K562 (cell line): ENCODE results near the gene MRNIP. TPM values are rescaled to one million over a fixed set of nuclear protein-coding genes. Genes with fewer than 3 reads are reported as not detected.

Experiments
- ATAC-seq: fragments of 200-7000 bp; cut with Tn5 transposase; 3 replicates; pipeline ENCODE4 v1.9.1; 2020; ENCODE audit warnings: moderate library complexity
- BruUV-seq: library from RNA; stranded (reverse); fragments of 400-500 nt; replicated peaks from 2 replicates; lab custom pipeline; 2021; lab: Mats Ljungman, UMichigan
- CTCF ChIA-PET: fragments of 300-600 bp; formaldehyde crosslinking; extraction: SDS; loops from one replicate; lab custom pipeline; 2021; ENCODE audit warnings: low intra/inter-chr PET ratio; lab: Yijun Ruan, JAX
- POLR2A ChIA-PET: fragments of 300-600, 350-650 bp; sonication (Branson Sonifier 250); formaldehyde crosslinking; extraction: SDS; loops from one replicate; lab custom pipeline; 2021; ENCODE audit warnings: antibody characterized with exemption, inconsistent platforms; lab: Yijun Ruan, JAX
- DNase-seq, 4 experiments: peaks; one replicate each; pipeline versions ENCODE4 v3.0.0 to v3.0.0-alpha.2; 2011 to 2018; ENCODE audit warnings: low spot score in 3 of 4, mixed read lengths in 3 of 4; ENCODE audit errors: extremely low read depth in 1 of 4
- FAIRE-seq: peaks from 2 replicates; lab custom pipeline; 2011; peaks lifted over from hg19 to GRCh38; lab: Jason Lieb, UNC
- H2AFZ ChIP-seq: 2 replicates; pipeline ENCODE4 v1.6.0; 2011; ENCODE audit warnings: low read depth, low read length, control low read depth, inconsistent platforms
- H3K27ac ChIP-seq: fragments of 200-600 bp; 3 replicates; pipeline ENCODE4 v1.8.0; 2011; ENCODE audit warnings: low read depth, mild to moderate bottlenecking, control low read depth, inconsistent platforms, low read length, moderate library complexity, mixed read lengths; ENCODE audit errors: extremely low read depth
- H3K27me3 ChIP-seq, 2 experiments: fragments of 300-600 bp in 1 of 2; 2 replicates in 1 of 2; 3 replicates in 1 of 2; pipeline versions ENCODE4 v1.6.0 to v1.8.0; 2011; ENCODE audit warnings: inconsistent platforms in 2 of 2, low read length in 2 of 2, mild to moderate bottlenecking in 1 of 2, mixed read lengths in 1 of 2, moderate library complexity in 1 of 2; ENCODE audit not compliant: control insufficient read depth in 2 of 2, insufficient read depth in 2 of 2
- H3K36me3 ChIP-seq: fragments of 300-600 bp; 3 replicates; pipeline ENCODE4 v1.8.0; 2011; ENCODE audit warnings: mild to moderate bottlenecking, low read length, inconsistent platforms; ENCODE audit not compliant: control insufficient read depth, insufficient read depth
- H3K4me1 ChIP-seq, 2 experiments: fragments of 200-600 bp in 1 of 2; replicated peaks in 1 of 2; 2 replicates in 1 of 2; 3 replicates in 1 of 2; pipeline versions ENCODE4 v1.5.1 to v1.8.0; 2011; ENCODE audit warnings: inconsistent platforms in 2 of 2, low read length in 2 of 2, mild to moderate bottlenecking in 1 of 2, mixed read lengths in 1 of 2, moderate library complexity in 1 of 2; ENCODE audit not compliant: control insufficient read depth in 2 of 2, insufficient read depth in 2 of 2
- H3K4me2 ChIP-seq: 2 replicates; pipeline ENCODE4 v1.6.1; 2011; ENCODE audit warnings: low read length, control low read depth, inconsistent platforms, mixed read lengths; ENCODE audit not compliant: insufficient read depth
- H3K4me3 ChIP-seq: fragments of 200-600 bp; sonication (generic), shearing (Covaris generic); 2 replicates; pipeline ENCODE4 v1.5.1; 2016; ENCODE audit warnings: control low read depth, inconsistent platforms
- H3K79me2 ChIP-seq: fragments of 200-600 bp; 3 replicates; pipeline ENCODE4 v1.8.0; 2011; ENCODE audit warnings: low read length, inconsistent platforms; ENCODE audit not compliant: control insufficient read depth, insufficient read depth
- H3K9ac ChIP-seq, 2 experiments: 2 replicates each; pipeline versions ENCODE4 v1.6.0 to v1.6.1; 2011; ENCODE audit warnings: low read depth in 2 of 2, low read length in 2 of 2, control low read depth in 1 of 2, inconsistent platforms in 1 of 2, mild to moderate bottlenecking in 1 of 2, mixed read lengths in 1 of 2; ENCODE audit not compliant: insufficient read depth in 1 of 2
- H3K9me1 ChIP-seq: one replicate; pipeline ENCODE4 v1.6.0; 2011; ENCODE audit warnings: inconsistent platforms, mild to moderate bottlenecking, low read length, moderate library complexity; ENCODE audit not compliant: control insufficient read depth, insufficient read depth
- H3K9me3 ChIP-seq: replicated peaks from 2 replicates; pipeline ENCODE4 v1.5.1; 2011; ENCODE audit warnings: low read depth, low read length, inconsistent platforms; ENCODE audit not compliant: control insufficient read depth, insufficient read depth
- H4K20me1 ChIP-seq: replicated peaks from 2 replicates; pipeline ENCODE4 v1.6.1; 2011; ENCODE audit warnings: low read length, inconsistent platforms, mixed read lengths; ENCODE audit not compliant: control insufficient read depth, insufficient read depth
- CBFA2T3 ChIP-seq: fragments of 450-650 bp; IDR thresholded peaks from 2 replicates; pipeline ENCODE4 v1.6.1; 2017
- PPARD ChIP-seq: fragments of 250-450 bp; sonication (Bioruptor Pico); IDR thresholded peaks from 2 replicates; pipeline ENCODE4 v1.8.0; 2022; ENCODE audit warnings: inconsistent platforms, mild to moderate bottlenecking, moderate library complexity
- TEAD4 ChIP-seq, 2 experiments: sonication (generic) in 1 of 2; formaldehyde crosslinking in 1 of 2; IDR thresholded peaks; 2 replicates each; pipeline versions ENCODE4 v1.6.1 to v1.8.0; 2012 to 2022; ENCODE audit warnings: borderline replicate concordance in 1 of 2, inconsistent platforms in 1 of 2, low read length in 1 of 2, mild to moderate bottlenecking in 1 of 2, missing genetic modification reagents in 1 of 2
- ZNF512 ChIP-seq: IDR thresholded peaks from 2 replicates; pipeline ENCODE4 v1.6.1; 2016; ENCODE audit warnings: missing genetic modification characterization, missing compliant biosample characterization
- ZNF583 ChIP-seq: fragments of 250-450 bp; sonication (Bioruptor Pico); IDR thresholded peaks from 2 replicates; pipeline ENCODE4 v1.4.0; 2020
- ZNF785 ChIP-seq: fragments of 250-450 bp; sonication (Bioruptor Pico); IDR thresholded peaks from 2 replicates; pipeline ENCODE4 v1.4.0; 2020; ENCODE audit warnings: mild to moderate bottlenecking
- WGBS: fragments of 100-300 bp; shearing (Covaris generic); methylation state at CpG from one replicate; pipeline ENCODE4 v1.1.6; 2016; ENCODE audit warnings: low coverage, mixed read lengths; ENCODE audit not compliant: insufficient coverage; ENCODE audit errors: missing lambda C conversion rate; 5-methylcytosine and 5-hydroxymethylcytosine counted together
- in situ Hi-C: fragments of 300-500 bp; cut with MboI; formaldehyde crosslinking; loops from 4 replicates; pipeline ENCODE4 v1.15.0; 2018; ENCODE audit warnings: inconsistent platforms, mixed read lengths
- intact Hi-C: fragments of 100-400 bp; cut with micrococcal nuclease; formaldehyde crosslinking; loops from 2 replicates; pipeline ENCODE4 v1.14.2; 2022
- polyA plus RNA-seq, 8 experiments: library from polyadenylated mRNA; depleted of rRNA in 4 of 8; stranded (reverse) in 5 of 8; unstranded in 3 of 8; fragments of >200 nt; fragmentation: Nextera tagmentation in 2 of 8; fragmentation: Illumina TruSeq in 1 of 8; extraction: Ambion mirVana in 2 of 8; extraction: Trizol in 1 of 8; gene quantifications; 2 replicates each; pipeline versions ENCODE4 v1.2.1 to v1.2.3, GENCODE V29; 2011 to 2014; ENCODE audit warnings: inconsistent platforms in 1 of 8, missing spikeins in 1 of 8
- total RNA-seq, 7 experiments: library from RNA; depleted of rRNA in 6 of 7; stranded (reverse); fragments of >200 nt in 6 of 7; fragmentation: Illumina TruSeq in 2 of 7; extraction: Trizol in 2 of 7; gene quantifications; 2 replicates each; pipeline versions ENCODE4 v1.2.1 to v1.2.3, GENCODE V29; 2011 to 2021; ENCODE audit warnings: low replicate concordance in 1 of 7

The MRNIP gene
- total and polyA plus RNA-seq, 9 of the 15 experiments (the other 6 are each of a cell fraction or from before 2014, with no cell fraction given) = 3.6 to 39.0 (median 16.8) TPM

GRCh38 chr5:179865491-179866240 lies 7.0 kb upstream of the MRNIP start:
- Histone ChIP-seq H3K4me2 (no peak overlapping the region), H2AFZ (no peak overlapping the region), H3K9me1 (peaks cover 2% of the 10 kb centered on the region), H3K27me3 (no peaks in the 10 kb centered on the region), H3K9ac (peak overlapping the region in 1 of 2 experiments; percentile 74; a peak in 2 of 4 replicates), H3K4me3 (no peak overlapping the region), H4K20me1 (no peaks in the 10 kb centered on the region), H3K36me3 (peaks cover 70% of the 10 kb centered on the region; the same call in 2 of the 3 replicates), H3K79me2 (no peaks in the 10 kb centered on the region), H3K4me1 (peaks cover 0 to 23% of the 10 kb centered on the region in 2 experiments; a peak in 3 of 5 replicates), H3K27ac (no peak overlapping the region), H3K9me3 (no peaks in the 10 kb centered on the region)
- intact Hi-C loops (no loop called here), in situ Hi-C loops (no loop called here)
- ChIA-PET CTCF (no interaction called here), POLR2A (interaction anchor here (0.8 to 1.0 kb wide), 2 partner anchors 8 to 9 kb away, joined by 3 to 5 read pairs; no protein-coding TSS in a partner anchor)
- ATAC-seq = no peak
- no TSS peak for BruUV-seq
- FAIRE-seq = no peak
- TF ChIP-seq ZNF785 (CRISPR knock-in tag) = no peak
- TF ChIP-seq ZNF512 (tag) = no peak
- no peak for TF ChIP-seq TEAD4 (IDR thresholded peaks at IDR 0.05; ENCODE audit: low read length)
- TF ChIP-seq TEAD4 (CRISPR knock-in tag; IDR thresholded peaks at IDR 0.05; ENCODE audit: borderline replicate concordance) = no peak
- no peak for TF ChIP-seq ZNF583 (CRISPR knock-in tag)
- no peak for TF ChIP-seq PPARD
- TF ChIP-seq CBFA2T3 = no peak
- DNase-seq = no peak
- 89% methylated on average over 14 of the region's 15 CpGs for WGBS
